Astrocyte (in vitro differentiated cells and primary cell): ENCODE measurements around the gene CCDC197.

Experiments used
- EZH2 ChIP-seq: IDR thresholded peaks from 2 replicates; pipeline ENCODE4 v1.6.1; 2012; ENCODE audit warnings: mild to moderate bottlenecking, low read length, inconsistent platforms; ENCODE audit not compliant: insufficient read depth
- TF ChIP-seq, protein P1 (sequence below): IDR thresholded peaks from 2 replicates; pipeline ENCODE4 v1.5.1; 2011; ENCODE audit warnings: low read depth, mild to moderate bottlenecking, inconsistent platforms, low read length, moderate library complexity; ENCODE audit not compliant: insufficient read depth

DNA sequence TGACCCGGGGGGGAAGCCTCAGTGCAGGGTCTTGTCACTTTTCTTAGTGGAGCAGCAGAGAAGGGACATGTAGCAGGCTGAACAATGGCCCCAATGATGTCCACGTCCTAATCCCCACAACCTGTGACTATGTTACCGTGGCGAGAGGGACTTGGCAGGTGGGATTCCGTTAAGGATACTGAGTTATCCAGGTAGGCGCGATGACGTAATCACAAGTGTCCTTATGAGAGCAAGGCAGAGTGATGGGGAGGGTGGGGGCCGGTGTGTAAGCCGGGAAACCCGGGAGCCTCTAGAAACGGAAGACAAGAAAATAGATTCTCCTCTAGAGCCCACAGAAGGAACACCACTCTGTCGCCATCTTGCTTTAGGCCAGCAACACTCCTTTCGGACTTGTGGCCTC is 33.5 kb downstream of the CCDC197 start:
- TF ChIP-seq, protein P1, sequence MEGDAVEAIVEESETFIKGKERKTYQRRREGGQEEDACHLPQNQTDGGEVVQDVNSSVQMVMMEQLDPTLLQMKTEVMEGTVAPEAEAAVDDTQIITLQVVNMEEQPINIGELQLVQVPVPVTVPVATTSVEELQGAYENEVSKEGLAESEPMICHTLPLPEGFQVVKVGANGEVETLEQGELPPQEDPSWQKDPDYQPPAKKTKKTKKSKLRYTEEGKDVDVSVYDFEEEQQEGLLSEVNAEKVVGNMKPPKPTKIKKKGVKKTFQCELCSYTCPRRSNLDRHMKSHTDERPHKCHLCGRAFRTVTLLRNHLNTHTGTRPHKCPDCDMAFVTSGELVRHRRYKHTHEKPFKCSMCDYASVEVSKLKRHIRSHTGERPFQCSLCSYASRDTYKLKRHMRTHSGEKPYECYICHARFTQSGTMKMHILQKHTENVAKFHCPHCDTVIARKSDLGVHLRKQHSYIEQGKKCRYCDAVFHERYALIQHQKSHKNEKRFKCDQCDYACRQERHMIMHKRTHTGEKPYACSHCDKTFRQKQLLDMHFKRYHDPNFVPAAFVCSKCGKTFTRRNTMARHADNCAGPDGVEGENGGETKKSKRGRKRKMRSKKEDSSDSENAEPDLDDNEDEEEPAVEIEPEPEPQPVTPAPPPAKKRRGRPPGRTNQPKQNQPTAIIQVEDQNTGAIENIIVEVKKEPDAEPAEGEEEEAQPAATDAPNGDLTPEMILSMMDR, result no peak
- TF ChIP-seq EZH2, result no peak
